ENCODE measurements around the gene ATR.
"Not testable (repeated sequence)": the region's sequence is repeated elsewhere in the genome, so short reads cannot be mapped to it uniquely, and the experiment has no call there.

ATR gene

DNA sequence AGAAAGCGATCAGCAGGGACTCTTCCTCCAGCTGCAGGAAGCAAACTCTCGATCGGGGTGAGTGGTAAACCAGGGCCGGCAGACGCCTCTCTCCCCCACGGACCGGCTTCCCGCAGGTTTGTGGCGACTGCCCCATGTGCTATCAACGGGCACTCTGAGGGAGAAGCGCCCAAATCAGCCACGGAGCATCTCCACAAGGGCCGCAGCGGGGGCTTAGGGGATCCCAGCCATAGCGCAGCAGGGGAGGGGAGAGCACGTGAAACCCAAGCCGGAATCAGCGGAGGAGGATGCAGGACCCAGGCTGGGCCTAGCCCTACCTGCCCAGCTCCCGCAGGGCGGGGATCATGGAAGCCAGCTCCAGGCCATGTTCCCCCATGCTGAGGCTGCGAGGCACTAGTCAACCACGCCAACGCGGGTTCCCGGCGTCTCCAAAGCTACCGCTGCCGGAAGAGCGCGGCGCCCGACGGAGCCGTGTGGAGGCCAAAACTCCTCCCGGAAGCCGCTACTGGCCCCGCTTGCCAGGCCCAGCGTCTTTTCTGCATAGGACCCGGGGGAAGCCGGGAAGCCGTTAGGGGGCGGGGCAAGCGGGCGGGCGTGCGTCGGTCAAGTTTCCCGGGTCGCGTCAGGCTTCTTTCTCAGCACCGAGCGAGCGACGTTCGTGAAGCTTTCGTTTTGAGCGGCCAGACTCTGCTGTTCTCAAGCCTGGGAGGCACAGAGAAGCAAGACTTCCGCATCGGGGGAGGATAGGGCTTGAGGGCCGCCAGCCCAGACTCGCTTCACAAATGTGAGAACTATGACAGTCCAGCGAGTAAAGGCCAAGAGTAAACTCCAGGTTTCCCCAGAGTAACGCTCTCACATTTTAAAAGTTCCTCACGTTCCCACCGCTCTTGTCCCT is at the start of gene ATR:
Gene ATR (minus strand): TSS at position 405 of the 895 bp plus-strand sequence. CDS start 29 bp downstream, at position 376.
- DNase-seq: peak; percentile 98

DNA sequence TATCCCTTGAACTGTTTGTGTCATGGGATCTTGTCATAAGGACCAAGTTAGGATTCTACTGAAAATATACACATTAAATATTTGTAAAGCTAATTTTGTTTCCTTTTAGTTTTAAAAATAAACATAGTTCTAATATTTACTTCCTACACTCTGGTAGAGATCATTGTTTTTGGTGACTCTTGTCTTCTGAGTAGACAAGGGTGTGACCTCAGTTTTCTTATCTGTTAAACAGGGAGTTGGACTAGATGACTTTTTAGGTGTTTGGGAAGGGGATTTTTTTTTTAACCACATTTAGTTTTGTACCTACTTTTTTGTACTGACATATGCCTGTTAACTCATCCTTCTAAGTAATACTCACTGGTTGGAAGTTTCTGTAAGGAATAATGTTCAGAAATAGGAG is 48.4 kb upstream of the ATR start:
- no peak for DNase-seq

DNA sequence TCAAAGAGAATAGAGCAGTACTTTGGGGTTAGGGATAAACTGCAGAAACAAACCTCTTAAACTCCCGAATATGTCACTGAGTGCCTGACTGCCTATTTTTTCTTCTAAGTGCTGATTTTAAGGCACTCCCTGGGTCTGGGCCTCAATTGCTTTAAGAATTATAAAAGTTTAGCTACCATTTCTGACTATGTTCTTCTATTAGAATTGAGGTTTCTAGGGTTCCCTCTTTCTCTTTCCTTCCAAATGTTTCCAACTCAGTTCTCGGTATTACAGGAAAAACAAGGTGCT is 46.6 kb upstream of the ATR start:
- DNase-seq: no peak

GRCh38 chr3:142624341-142625152 is 46.0 kb upstream of the ATR start:
- no peak for DNase-seq

GRCh38 chr3:142623194-142623593 is 44.7 kb upstream of the ATR start:
- no peak for DNase-seq

- DNase-seq: no peak
Observed at GRCh38 chr3:142622405-142622804, 43.9 kb upstream of the ATR start.

DNA sequence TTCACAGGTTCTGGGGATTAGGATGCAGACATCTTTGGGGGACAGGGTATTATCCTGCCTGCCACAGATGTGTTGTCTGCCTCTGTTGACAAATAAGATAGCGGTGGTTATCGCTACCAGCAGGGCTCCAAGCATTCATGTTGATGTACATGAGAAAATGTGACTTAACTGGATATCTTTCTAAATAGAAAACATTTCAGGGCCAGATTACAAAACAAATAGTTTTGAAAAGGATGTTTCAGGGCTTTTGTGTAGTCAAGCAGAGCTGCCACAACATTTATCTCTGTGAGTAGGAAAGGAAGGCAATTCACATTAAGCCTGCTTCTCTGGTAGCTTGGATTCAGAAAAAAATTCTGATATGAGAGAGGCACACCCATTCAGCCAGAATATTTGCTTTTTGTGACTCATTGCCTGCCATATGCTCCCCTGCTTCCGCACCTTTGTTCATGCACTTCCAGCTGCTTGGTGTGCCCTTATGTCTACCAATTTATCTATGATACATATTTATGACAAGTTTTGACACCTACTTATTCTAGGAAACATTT is 40.5 kb upstream of the ATR start:
- no peak for DNase-seq

DNA sequence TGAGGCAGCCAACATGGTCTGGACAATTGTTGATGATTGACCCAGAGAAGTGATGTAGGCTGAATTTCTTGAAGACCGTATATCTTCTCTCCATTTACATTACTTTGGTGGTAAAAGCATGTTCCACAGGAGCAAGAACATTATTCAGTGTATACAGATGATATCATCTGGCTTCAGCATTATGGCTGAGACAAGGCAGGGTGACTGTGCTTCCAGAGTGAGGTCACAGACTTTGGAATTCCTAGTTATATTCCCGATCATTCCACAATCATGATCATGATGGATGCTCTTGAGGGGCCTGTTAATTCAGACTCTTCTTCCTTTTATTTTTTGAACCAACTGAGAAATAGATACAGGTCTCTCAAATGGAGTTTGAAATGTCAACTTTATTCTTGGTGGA is 36.6 kb upstream of the ATR start:
- DNase-seq: no peak

GRCh38 chr3:142614059-142614626 is 35.6 kb upstream of the ATR start:
- no peak for DNase-seq

GRCh38 chr3:142613491-142613890 is 35.0 kb upstream of the ATR start:
- no peak for DNase-seq

GRCh38 chr3:142611206-142611605 is 32.7 kb upstream of the ATR start:
- DNase-seq: no peak

GRCh38 chr3:142609136-142609535 is 30.6 kb upstream of the ATR start:
- DNase-seq: no peak

DNA sequence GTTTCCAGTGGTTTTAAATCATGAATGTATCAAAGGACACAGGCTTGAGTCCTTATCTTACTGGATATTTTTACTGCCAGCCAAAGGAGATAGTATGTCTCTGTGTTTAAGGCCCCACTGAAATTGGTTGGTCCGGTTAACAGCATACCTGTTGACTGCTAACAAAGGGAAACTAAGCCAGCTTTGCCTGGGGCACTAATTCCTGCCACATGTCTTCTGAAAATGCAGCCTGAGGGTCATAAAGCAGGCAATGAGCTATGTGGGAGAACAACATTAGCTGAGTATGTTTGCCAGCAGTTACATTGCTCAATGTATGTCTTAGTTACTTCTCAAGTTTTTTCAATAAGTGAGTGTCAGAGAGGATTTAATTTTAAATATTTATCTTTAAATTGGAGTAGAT is 30.1 kb upstream of the ATR start:
- DNase-seq: no peak

DNA sequence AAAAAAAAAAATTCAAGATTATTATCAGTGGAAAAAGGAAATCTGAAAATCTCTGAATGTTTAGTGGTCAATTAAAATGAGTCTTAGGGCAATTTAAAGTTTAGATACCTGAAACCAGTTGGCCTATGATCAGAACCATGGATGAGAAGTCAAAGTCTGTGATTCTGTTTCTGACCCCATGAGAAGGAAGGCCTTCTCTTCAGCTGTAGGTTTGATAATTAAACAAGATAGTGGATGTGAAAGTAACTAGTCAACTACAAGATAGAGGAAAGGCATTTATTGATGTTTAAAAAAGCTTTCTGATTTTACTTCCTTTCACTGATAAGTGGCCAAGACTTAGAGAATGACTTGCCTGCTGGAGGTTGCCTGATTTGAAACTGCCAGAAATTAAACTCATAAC is 26.4 kb upstream of the ATR start:
- DNase-seq: no peak

DNA sequence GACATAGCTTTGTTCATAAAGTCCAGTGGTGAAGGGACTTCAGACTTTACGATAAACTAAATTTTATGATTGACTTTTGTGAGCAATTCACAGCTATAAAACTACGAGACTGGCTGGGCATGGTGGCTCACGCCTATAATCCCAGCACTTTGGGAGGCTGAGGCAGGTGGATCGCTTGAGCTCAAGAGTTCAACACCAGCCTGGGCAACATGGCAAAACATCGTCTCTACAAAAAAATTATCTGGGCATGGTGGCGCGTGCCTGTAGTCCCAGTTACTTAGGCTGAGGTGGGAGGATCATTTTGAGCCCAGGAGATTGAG is 24.8 kb upstream of the ATR start:
- DNase-seq: not testable (repeated sequence)

GRCh38 chr3:142602619-142603385 is 24.3 kb upstream of the ATR start:
- no peak for DNase-seq

- DNase-seq: no peak
Observed at GRCh38 chr3:142601713-142602112, 23.2 kb upstream of the ATR start.

DNA sequence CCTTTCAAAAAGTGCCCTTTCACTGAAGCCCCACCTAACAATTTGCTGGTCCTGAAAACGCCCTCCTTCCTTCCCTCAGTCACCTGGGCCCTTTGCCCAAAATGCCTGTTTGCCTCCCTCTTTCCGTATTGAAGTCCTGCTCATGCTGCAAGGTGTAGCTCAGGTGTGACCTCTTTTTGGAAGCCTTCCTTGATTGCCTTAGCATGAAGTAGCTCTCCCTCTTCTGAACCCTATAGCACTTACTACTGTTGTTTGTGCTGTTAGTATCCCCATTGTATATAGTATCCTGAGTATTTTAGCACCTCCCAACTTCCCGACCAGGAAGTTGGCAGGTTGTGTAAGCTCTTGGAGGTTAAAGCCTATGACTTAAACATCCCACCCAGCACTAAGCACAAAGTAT is 19.4 kb upstream of the ATR start:
- DNase-seq: no peak

- DNase-seq: no peak
Observed at GRCh38 chr3:142596726-142597088, 18.2 kb upstream of the ATR start.

- peak; percentile 84 for DNase-seq
Observed at GRCh38 chr3:142595951-142596725, 17.6 kb upstream of the ATR start, which contains the start of gene PLS1. Gene PLS1 (plus strand): TSS chr3:142596393. CDS start chr3:142664238, 67,845 bp downstream.

DNA sequence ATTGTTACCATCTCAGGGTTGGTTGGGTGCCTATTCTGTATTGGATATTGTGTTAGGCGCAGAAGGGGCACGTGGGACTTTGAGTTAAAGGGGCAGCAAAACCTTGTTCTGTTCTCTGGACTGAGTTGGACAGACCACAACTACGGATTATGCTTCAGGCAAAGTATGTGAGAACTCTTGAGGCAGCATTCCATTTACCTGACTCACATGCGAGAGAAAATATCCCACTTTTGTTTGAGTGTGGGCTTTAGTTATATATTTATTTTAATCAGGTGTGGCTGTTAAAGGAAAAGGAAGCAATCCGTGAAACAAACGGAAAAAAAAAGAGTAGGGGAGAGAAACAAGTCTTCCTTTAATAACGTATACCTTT is 17.0 kb upstream of the ATR start:
- no peak for DNase-seq

- no peak for DNase-seq
Observed at GRCh38 chr3:142595141-142595540, 16.6 kb upstream of the ATR start.

Measured in right forelimb (tissue), 1 donor.